Epidermal melanocyte (primary cell): ENCODE data around the gene ACVR1.
"Not testable (repeated sequence)": the region's sequence is repeated elsewhere in the genome, so short reads cannot be mapped to it uniquely, and the experiment has no call there.

Experiments used
- DNase-seq: peaks from one replicate; pipeline ENCODE4 v3.0.0; 2011; ENCODE audit warnings: low spot score; ENCODE audit not compliant: insufficient read length

ACVR1 gene

GRCh38 chr2:157830696-157831570 lies 45.2 kb downstream of the ACVR1 start:
- peak; percentile 38 for DNase-seq

DNA sequence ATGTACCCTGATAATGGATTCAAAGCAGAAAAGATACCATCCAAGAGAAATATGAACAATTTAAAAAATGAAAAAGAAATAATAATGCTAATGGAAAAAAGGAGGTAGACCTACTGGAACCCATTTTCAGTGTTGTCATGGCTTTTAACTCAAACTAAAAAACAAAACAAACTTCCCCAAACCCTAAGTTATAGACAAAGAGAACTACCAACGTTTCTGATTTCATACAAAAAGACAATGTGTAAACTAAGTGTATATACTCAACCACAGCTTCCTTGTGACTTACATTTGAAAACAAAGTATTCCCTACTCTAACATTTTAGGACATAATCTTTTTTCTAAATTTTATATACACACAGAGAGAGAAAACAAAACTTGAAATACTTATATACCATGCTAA lies 45.9 kb downstream of the ACVR1 start:
- DNase-seq = no peak

- DNase-seq = no peak
These were observed 48.8 kb downstream of the ACVR1 start for GRCh38 chr2:157827377-157827776.

- not testable (repeated sequence) for DNase-seq
These were observed 49.5 kb downstream of the ACVR1 start for GRCh38 chr2:157826644-157827043.

GRCh38 chr2:157825885-157826284 lies 50.2 kb downstream of the ACVR1 start:
- no peak for DNase-seq

DNA sequence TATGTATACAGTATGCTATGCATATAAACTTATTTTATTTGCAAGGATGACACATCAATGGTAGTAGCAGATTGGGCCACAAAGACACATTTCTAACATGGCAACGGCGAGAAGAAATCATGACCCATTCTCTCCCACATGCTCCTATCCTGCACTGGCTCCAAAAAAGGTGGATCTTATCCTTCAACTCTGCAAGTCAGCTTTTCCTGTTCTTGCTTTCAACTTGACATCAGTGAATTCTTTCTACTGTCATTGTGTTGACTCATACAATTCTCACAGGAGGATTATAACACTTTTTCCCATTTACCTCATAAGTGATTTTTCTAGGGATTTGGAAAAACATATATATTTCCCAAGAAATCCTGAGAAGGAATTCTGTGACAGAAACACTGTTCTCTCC lies 53.1 kb downstream of the ACVR1 start:
- DNase-seq = no peak

DNA sequence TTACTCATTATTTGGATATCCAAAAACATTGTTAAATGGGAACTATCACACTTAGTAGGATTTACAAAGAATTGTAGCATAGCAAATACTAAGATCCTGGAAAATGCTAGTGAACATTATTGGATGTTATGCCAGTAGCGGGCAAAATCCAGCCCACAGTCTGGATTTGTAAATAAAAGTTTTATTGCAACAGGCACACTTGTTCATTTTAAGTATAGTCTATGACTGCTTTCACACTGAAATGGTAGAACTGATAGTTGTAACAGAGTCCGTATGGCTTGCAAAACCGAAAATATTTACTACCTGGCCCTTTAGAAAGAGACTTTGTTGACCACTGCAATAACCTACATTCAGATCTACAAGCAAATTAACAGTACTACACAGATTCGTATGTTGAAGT lies 53.6 kb downstream of the ACVR1 start:
- DNase-seq = no peak

- DNase-seq = no peak
These were observed 54.5 kb downstream of the ACVR1 start for GRCh38 chr2:157821519-157822131.

DNA sequence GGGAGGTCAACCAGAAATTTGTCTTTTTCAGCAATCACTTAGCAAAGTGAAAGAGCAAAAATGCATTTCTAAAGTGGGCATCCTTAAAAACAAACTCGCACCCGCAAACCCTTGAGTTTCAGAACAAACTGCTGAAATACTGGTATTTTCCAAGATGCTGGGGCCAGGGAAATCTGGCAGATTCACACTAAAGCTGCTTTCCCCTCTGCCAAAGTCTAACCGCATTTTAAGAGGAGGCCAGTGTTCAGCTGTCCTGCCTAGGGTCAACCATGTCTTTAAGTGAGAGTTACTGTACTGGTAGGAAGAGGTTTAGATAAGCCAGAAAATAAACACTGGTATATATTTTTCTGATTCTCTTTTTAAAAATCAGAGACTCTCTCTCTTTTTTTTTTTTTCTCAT lies 55.9 kb downstream of the ACVR1 start:
- no peak for DNase-seq

- DNase-seq = no peak
These were observed 56.4 kb downstream of the ACVR1 start for GRCh38 chr2:157819761-157820160.

DNA sequence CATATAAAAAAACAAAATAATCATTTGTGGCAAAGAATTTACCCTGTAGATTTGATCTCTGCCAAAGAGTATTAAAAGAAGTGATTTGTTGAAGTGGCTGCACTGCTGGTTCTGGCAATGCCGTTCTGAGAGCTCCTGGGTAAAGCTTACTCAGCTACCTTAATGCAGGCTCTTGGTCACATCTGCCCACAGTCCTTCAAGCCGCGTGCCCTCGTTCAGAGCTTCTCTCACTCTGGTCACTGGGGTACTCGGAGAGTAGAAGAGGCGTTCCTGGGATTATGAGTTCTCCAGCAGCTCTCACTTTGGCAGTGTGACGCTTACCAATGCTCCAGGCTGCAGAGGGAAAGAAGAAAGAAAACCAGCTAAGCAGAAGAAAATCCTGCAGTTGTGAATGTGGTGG lies 57.9 kb downstream of the ACVR1 start:
- no peak for DNase-seq

DNA sequence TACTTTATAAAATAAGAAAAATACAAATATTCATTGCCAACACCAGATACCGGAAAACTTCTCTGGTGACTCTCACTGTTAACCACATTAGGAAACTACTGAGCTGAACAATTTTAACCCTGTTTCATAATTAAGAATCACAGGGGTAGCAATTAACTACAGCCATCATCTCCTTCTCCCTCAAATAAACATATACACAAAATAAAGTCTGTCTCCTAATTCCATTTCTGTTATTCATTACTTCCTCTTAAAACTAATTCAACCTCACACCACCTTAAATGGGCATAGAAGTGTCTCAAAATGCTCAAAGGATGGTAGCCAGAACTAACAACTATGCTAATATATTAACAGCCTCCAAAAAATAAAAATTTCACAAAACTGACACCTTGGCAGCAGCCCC lies 60.7 kb downstream of the ACVR1 start:
- DNase-seq = no peak

DNA sequence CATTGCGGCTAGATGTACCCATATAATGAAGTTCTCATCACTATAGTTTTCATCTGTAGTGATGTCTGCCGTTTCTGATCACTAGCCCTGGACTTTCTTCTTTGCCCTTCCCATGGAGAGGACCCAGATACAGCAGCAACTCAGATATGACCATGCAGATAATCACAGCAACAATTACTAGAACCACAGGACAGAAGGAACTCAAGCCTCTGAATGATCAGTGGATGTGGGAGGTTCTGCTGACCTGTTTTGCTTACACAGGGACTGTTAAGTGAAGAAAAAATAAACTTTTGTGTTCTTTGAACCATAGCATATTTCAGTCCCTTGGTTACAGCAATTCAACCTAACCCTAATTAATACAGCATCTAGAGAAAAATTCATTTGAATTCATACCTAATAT lies 62.7 kb downstream of the ACVR1 start:
- DNase-seq = no peak

DNA sequence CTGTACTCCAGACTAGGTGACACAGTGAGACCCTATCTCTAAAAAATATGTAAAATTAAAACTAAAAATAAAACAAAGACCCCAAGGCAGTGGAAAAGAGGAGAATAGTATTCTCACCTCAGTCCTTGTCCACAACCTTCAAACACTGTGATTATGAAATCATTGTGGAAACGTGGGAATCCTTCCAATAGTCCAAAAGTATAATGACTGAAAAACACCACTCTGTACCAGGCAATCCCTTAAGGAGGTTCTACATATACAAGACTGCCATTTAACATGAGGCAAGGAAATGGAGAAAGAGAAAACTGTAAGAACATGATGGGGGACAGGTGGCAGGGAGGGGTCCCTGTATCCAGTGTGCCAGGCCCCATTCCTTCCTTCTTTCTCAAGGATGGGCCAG lies 66.1 kb downstream of the ACVR1 start:
- no peak for DNase-seq

GRCh38 chr2:157809212-157809611 lies 66.9 kb downstream of the ACVR1 start:
- no peak for DNase-seq

DNA sequence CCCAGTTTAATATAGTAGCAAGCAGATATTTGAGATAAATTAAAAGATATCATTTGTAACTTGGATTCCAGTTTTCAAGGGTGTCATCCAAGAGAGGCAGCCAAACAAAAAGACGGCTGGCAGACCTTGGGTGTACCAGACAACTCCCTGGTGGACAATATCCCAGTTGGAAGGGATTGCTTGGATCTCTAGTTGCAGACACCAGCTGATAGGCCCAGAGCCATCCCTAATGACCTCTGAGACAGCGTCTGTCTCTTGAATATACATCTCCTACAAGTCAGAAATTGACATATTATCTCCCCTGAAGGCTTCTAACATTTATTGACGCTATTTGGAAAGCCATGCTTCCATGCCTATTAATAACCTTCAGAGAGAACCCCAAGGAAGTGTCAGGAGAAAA lies 67.7 kb downstream of the ACVR1 start:
- no peak for DNase-seq

DNA sequence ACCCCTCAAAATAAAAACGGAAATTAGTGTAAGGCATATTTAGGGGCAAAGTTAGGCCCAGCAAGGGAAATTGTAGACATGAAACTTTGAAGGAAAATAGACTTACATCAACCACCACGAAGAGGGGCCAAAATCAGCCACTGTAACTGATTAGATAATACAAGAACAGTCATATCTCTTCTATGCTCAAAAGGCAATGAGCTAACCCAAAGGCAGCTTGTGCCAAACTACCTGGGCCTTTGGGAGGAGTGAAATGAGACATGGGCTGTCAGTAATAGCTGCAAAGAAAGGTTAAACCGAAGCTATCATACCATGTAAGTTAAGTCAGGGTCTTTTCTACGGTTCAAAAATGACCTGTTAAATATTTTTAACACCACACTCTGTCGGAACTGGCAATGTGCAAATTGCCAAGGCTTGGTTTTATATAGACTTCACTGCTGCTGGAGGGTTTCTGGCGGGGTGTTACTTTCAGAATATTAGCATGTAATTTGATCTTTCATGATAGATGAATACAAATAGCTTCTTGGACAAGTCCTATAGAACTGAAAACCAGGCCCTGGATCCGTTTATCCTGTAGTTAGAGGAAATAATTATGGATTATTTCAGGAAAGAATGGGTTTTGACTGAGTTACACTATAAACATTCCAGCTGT lies 69.6 kb downstream of the ACVR1 start:
- DNase-seq = no peak

DNA sequence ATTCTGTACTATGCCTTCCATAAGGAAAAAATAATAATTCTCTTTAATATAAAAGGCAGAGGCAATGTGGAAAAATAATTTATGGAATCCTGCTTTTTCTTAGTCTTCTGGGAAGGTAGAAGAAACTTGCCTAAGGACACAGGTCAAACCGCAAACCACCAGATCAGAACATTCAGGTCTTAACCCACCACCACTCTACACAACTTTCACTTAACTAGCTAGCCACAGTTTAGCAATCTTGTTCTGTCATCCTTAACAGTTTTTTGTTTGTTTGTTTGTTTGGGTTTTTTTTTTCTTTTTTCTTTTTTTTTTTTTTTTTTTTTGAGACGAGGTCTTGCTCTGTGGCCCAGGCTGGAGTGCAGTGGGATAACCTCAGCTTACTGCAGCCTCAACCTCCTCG lies 70.6 kb downstream of the ACVR1 start:
- DNase-seq = no peak

DNA sequence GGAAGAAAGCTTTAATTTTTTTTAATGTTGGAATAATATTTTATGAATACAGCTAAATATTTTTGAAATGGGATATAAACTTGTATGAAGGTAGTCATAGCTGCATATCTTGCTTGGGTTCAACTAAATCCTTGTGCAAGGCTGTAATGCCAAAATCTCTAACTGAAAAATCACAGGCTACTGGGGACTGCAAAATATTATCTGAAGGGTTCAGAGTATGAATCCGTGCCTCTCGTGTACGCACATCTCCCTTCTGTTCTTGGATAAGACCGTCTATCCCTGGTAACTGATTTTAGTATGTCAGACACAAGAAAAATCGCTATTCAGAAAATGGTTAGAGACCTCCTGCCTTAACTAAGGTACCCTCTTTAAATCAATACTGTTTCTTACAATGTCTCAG lies 71.8 kb downstream of the ACVR1 start:
- DNase-seq = no peak

- no peak for DNase-seq
These were observed 72.2 kb downstream of the ACVR1 start for GRCh38 chr2:157803952-157804351.

- no peak for DNase-seq
These were observed 72.7 kb downstream of the ACVR1 start for GRCh38 chr2:157803476-157803875.

DNA sequence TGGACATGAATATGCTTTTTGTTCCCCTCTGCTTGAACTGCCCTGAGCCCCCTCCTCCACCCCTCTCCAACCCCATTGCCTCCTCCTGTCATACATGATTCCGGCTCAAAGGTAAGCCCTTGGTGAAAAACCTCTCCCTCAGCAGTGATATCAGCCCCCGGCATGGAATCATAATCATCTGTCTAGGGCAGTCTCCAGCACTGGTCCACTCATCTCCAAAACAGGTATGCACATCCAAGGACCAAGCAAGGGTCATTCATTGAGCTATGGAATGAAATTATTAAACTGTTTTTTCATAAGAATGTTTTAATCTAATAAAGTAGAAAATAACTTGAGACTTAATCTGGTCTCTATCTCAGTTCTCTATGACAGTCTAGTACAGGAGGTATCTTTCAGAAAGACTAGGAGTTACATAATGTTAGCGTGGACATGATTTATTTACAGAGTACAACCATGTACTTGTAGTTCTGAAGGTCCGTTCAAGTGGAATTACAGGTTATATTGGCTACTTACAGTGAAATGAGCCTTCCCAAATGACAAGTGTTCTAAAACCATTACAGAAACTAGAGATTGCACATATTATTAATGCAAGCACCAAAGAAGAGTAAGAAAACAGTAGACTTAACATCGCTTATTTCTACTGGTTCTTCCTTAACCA lies 75.2 kb downstream of the ACVR1 start:
- DNase-seq = no peak
